Uterus (tissue), 4 donors: ENCODE results near the gene PDE4D. TPM values are rescaled to one million over a fixed set of nuclear protein-coding genes. Genes with fewer than 3 reads are reported as not detected.
"Not testable (repeated sequence)": the region's sequence is repeated elsewhere in the genome, so short reads cannot be mapped to it uniquely, and the experiment has no call there.

Experiments
- DNase-seq, 2 donors: peaks; one replicate each; pipeline ENCODE4 v3.0.0-alpha.2; 2019 to 2020
- H3K27ac ChIP-seq, 2 donors: fragments of 200-600 bp; sonication (generic); 1 replicate in 1 of 2; 2 replicates in 1 of 2; pipeline ENCODE4 v1.5.1; 2016 to 2018
- H3K27me3 ChIP-seq, 2 donors: fragments of 200-600 bp; sonication (generic); one replicate each; pipeline ENCODE4 v1.5.1; 2018 to 2019; ENCODE audit warnings: control low read depth in 1 of 2
- H3K36me3 ChIP-seq, 2 donors: fragments of 200-600 bp; sonication (generic); one replicate each; pipeline ENCODE4 v1.5.1; 2019; ENCODE audit warnings: control low read depth in 1 of 2
- H3K4me1 ChIP-seq, 2 donors: fragments of 200-600 bp; sonication (generic); one replicate each; pipeline ENCODE4 v1.5.1; 2018 to 2019; ENCODE audit warnings: control low read depth in 1 of 2
- H3K4me3 ChIP-seq, 2 donors: fragments of 200-600 bp; sonication (generic); 1 replicate in 1 of 2; 2 replicates in 1 of 2; pipeline ENCODE4 v1.5.1; 2018 to 2019; ENCODE audit warnings: mild to moderate bottlenecking in 1 of 2
- H3K9me3 ChIP-seq, 2 donors: fragments of 200-600 bp; sonication (generic); one replicate each; pipeline ENCODE4 v1.5.1; 2019; ENCODE audit warnings: control low read depth in 1 of 2
- CTCF ChIP-seq, 4 experiments: fragments of 200-600 bp in 2 of 4; fragments of 450-650 bp in 2 of 4; sonication (generic) in 2 of 4; IDR thresholded peaks; one replicate each; pipeline ENCODE4 v1.5.1; 2016 to 2019; ENCODE audit warnings: antibody characterized with exemption in 4 of 4, mild to moderate bottlenecking in 2 of 4, moderate library complexity in 1 of 4
- POLR2A ChIP-seq, 2 donors: fragments of 450-650 bp; IDR thresholded peaks; one replicate each; pipeline ENCODE4 v1.6.1; 2016; ENCODE audit warnings: antibody characterized with exemption in 2 of 2, mild to moderate bottlenecking in 1 of 2, moderate library complexity in 1 of 2
- intact Hi-C: fragments of 100-400 bp; cut with DNase I; formaldehyde crosslinking; loops from one replicate; pipeline ENCODE4 v1.15.1; 2023; ENCODE audit warnings: low total_unique reads
- total RNA-seq, 4 donors: library from RNA; depleted of rRNA in 3 of 4; stranded (reverse); fragments of >200 nt in 3 of 4; gene quantifications; one replicate each; pipeline versions ENCODE4 v1.1.0 to v1.2.4, GENCODE V29; 2014 to 2023
- donor health status: DM: yes; HTN: yes; CAD: no.

PDE4D gene
- total RNA-seq, 4 donors from 2014 or later: 27.1 to 77.0 (median 45.8) TPM

GRCh38 chr5:59753599-59753998, 139.9 kb downstream of the PDE4D start:
- Histone ChIP-seq H3K4me1 (no peaks in the 10 kb centered on the region), H3K4me3 (no peak overlapping the region), H3K9me3 (no peaks in the 10 kb centered on the region), H3K36me3 (no peaks in the 10 kb centered on the region), H3K27me3 (no peaks in the 10 kb centered on the region), H3K27ac (no peak overlapping the region)
- intact Hi-C loops: no loop called here
- DNase-seq: no peak
- TF ChIP-seq POLR2A (IDR thresholded peaks at IDR 0.05): no peak
- TF ChIP-seq CTCF (IDR thresholded peaks at IDR 0.05): no peak

GRCh38 chr5:59749782-59750520, 143.6 kb downstream of the PDE4D start:
- intact Hi-C loops: no loop called here
- Histone ChIP-seq H3K36me3 (no peaks in the 10 kb centered on the region), H3K27ac (no peak overlapping the region), H3K27me3 (no peaks in the 10 kb centered on the region), H3K4me1 (no peaks in the 10 kb centered on the region), H3K9me3 (no peaks in the 10 kb centered on the region), H3K4me3 (no peak overlapping the region)
- TF ChIP-seq POLR2A (IDR thresholded peaks at IDR 0.05) (no peak), CTCF (IDR thresholded peaks at IDR 0.05) (no peak)
- DNase-seq: no peak

GRCh38 chr5:59748036-59748663, 145.4 kb downstream of the PDE4D start:
- DNase-seq, H3K4me1 ChIP-seq, intact Hi-C loops, H3K4me3 ChIP-seq, H3K9me3 ChIP-seq, H3K36me3 ChIP-seq, H3K27me3 ChIP-seq, H3K27ac ChIP-seq: not testable (repeated sequence)

GRCh38 chr5:59746241-59746765, 147.2 kb downstream of the PDE4D start:
- Histone ChIP-seq H3K36me3 (no peaks in the 10 kb centered on the region), H3K9me3 (no peaks in the 10 kb centered on the region), H3K4me3 (no peak overlapping the region), H3K27me3 (no peaks in the 10 kb centered on the region), H3K4me1 (no peaks in the 10 kb centered on the region), H3K27ac (peak overlapping the region in 1 of 2 donors; percentile 14)
- TF ChIP-seq CTCF (IDR thresholded peaks at IDR 0.05) (no peak), POLR2A (IDR thresholded peaks at IDR 0.05) (no peak)
- DNase-seq: no peak
- intact Hi-C loops: no loop called here

- Histone ChIP-seq H3K4me1 (no peaks in the 10 kb centered on the region), H3K4me3 (no peak overlapping the region), H3K9me3 (no peaks in the 10 kb centered on the region), H3K27me3 (no peaks in the 10 kb centered on the region), H3K36me3 (no peaks in the 10 kb centered on the region), H3K27ac (no peak overlapping the region)
- TF ChIP-seq POLR2A (IDR thresholded peaks at IDR 0.05) (no peak), CTCF (IDR thresholded peaks at IDR 0.05) (no peak)
- DNase-seq: peak; percentile 32 to 36
- intact Hi-C loops: no loop called here
These were observed 148.1 kb downstream of the PDE4D start for GRCh38 chr5:59745415-59745863.
